H1 (cell line): ENCODE data around the gene GDPD3. TPM values are rescaled to one million over a fixed set of nuclear protein-coding genes. Genes with fewer than 3 reads are reported as not detected.
A peak's percentile ranks its signal among the peaks of the same experiment; 100 is the strongest.

ENCODE experiments used
- CTCF ChIA-PET: fragments of 300-600 bp; sonication (Branson Sonifier 250); formaldehyde crosslinking; loops from one replicate; lab custom pipeline; 2021; ENCODE audit not compliant: partially characterized antibody; lab: Charles Lee
- POLR2A ChIA-PET: fragments of 300-600 bp; sonication (Branson Sonifier 250); formaldehyde crosslinking; loops from one replicate; lab custom pipeline; 2021; ENCODE audit warnings: inconsistent platforms; ENCODE audit not compliant: partially characterized antibody; lab: Charles Lee
- DNase-seq, 2 experiments: peaks; one replicate each; pipeline versions ENCODE4 v3.0.0 to v3.0.0-alpha.2; 2010 to 2022; ENCODE audit warnings: low spot score in 2 of 2, low read depth in 1 of 2, mixed read lengths in 1 of 2
- FAIRE-seq: peaks from 2 replicates; lab custom pipeline; 2011; peaks lifted over from hg19 to GRCh38; lab: Jason Lieb, UNC
- H2AFZ ChIP-seq: 2 replicates; pipeline ENCODE4 v1.8.1; 2012; ENCODE audit warnings: low read length, inconsistent platforms
- H2AK5ac ChIP-seq: 2 replicates; pipeline ENCODE4 v1.6.1; 2013; ENCODE audit warnings: low read depth, low read length
- H2BK120ac ChIP-seq: replicated peaks from 2 replicates; pipeline ENCODE3; 2013; ENCODE audit warnings: low read depth, low read length, inconsistent platforms
- H2BK12ac ChIP-seq: 2 replicates; pipeline ENCODE4 v1.6.1; 2013; ENCODE audit warnings: low read depth, low read length
- H2BK15ac ChIP-seq: 2 replicates; pipeline ENCODE4 v1.6.1; 2013; ENCODE audit warnings: low read length
- H2BK20ac ChIP-seq: 2 replicates; pipeline ENCODE4 v1.6.1; 2013; ENCODE audit warnings: low read length
- H2BK5ac ChIP-seq: 2 replicates; pipeline ENCODE4 v1.6.1; 2013; ENCODE audit warnings: low read depth, low read length
- H3K14ac ChIP-seq: 2 replicates; pipeline ENCODE4 v1.6.1; 2013; ENCODE audit warnings: inconsistent platforms; ENCODE audit not compliant: insufficient read length
- H3K18ac ChIP-seq: 2 replicates; pipeline ENCODE4 v1.6.1; 2013; ENCODE audit warnings: low read length; ENCODE audit errors: extremely low read depth
- H3K23ac ChIP-seq: 2 replicates; pipeline ENCODE4 v1.6.1; 2013; ENCODE audit warnings: inconsistent platforms; ENCODE audit not compliant: insufficient read length
- H3K23me2 ChIP-seq: 2 replicates; pipeline ENCODE4 v1.6.1; 2013; ENCODE audit warnings: low read depth, low read length
- H3K27ac ChIP-seq: 2 replicates; pipeline ENCODE4 v1.6.1; 2011; ENCODE audit warnings: low read depth, low read length, inconsistent platforms
- H3K27me3 ChIP-seq, 4 experiments: replicated peaks in 1 of 4; 1 replicate in 1 of 4; 2 replicates in 3 of 4; pipeline versions ENCODE4 v1.6.1 to v1.8.1; 2011 to 2013; ENCODE audit warnings: low read length in 3 of 4, mild to moderate bottlenecking in 3 of 4, inconsistent platforms in 2 of 4, mixed read lengths in 2 of 4, moderate library complexity in 1 of 4; ENCODE audit not compliant: control insufficient read depth in 3 of 4, insufficient read depth in 3 of 4; ENCODE audit errors: extremely low read depth in 1 of 4
- H3K36me3 ChIP-seq, 4 experiments: 2 replicates each; pipeline versions ENCODE4 v1.6.1 to v1.8.1; 2011 to 2013; ENCODE audit warnings: mild to moderate bottlenecking in 4 of 4, low read length in 3 of 4, moderate library complexity in 2 of 4, control low read depth in 1 of 4, inconsistent platforms in 1 of 4; ENCODE audit not compliant: insufficient read depth in 4 of 4, control insufficient read depth in 2 of 4
- H3K4ac ChIP-seq: replicated peaks from 2 replicates; pipeline ENCODE3; 2013; ENCODE audit warnings: low read length, low read depth, mixed read lengths, inconsistent platforms; ENCODE audit not compliant: insufficient read length
- H3K4me1 ChIP-seq, 4 experiments: replicated peaks in 1 of 4; 1 replicate in 1 of 4; 2 replicates in 3 of 4; pipeline versions ENCODE4 v1.6.1 to v1.8.1; 2011 to 2013; ENCODE audit warnings: low read length in 3 of 4, inconsistent platforms in 2 of 4, mixed read lengths in 1 of 4; ENCODE audit not compliant: insufficient read depth in 4 of 4, control insufficient read depth in 3 of 4
- H3K4me2 ChIP-seq, 2 experiments: 2 replicates each; pipeline versions ENCODE4 v1.6.1 to v1.8.1; 2011 to 2013; ENCODE audit warnings: low read depth in 2 of 2, low read length in 2 of 2, control low read depth in 1 of 2, inconsistent platforms in 1 of 2, mild to moderate bottlenecking in 1 of 2; ENCODE audit not compliant: insufficient read depth in 1 of 2
- H3K4me3 ChIP-seq, 4 experiments: fragments of 200-600, 300-600 bp in 1 of 4; sonication (generic), shearing (Covaris generic), sonication (Bioruptor Twin) in 1 of 4; 2 replicates each; pipeline versions ENCODE4 v1.5.1 to v1.8.1; 2011 to 2016; ENCODE audit warnings: low read length in 4 of 4, low read depth in 3 of 4, control low read depth in 2 of 4, inconsistent platforms in 2 of 4, mild to moderate bottlenecking in 2 of 4, mixed read lengths in 1 of 4, moderate library complexity in 1 of 4; ENCODE audit not compliant: insufficient read depth in 2 of 4; ENCODE audit errors: extremely low read depth in 1 of 4
- H3K56ac ChIP-seq: replicated peaks from 2 replicates; pipeline ENCODE3; 2013; ENCODE audit warnings: low read depth, mild to moderate bottlenecking, mixed read lengths, low read length, inconsistent platforms; ENCODE audit not compliant: insufficient read length
- H3K79me1 ChIP-seq: 2 replicates; pipeline ENCODE4 v1.6.1; 2013; ENCODE audit warnings: low read depth, low read length, control low read depth
- H3K79me2 ChIP-seq, 2 experiments: 2 replicates each; pipeline versions ENCODE4 v1.6.1 to v1.8.1; 2012 to 2013; ENCODE audit warnings: low read length in 2 of 2, mild to moderate bottlenecking in 2 of 2, inconsistent platforms in 1 of 2; ENCODE audit not compliant: insufficient read depth in 2 of 2, control insufficient read depth in 1 of 2
- H3K9ac ChIP-seq, 4 experiments: replicated peaks in 1 of 4; 1 replicate in 1 of 4; 2 replicates in 3 of 4; pipeline versions ENCODE4 v1.6.1 to v1.8.1; 2011 to 2013; ENCODE audit warnings: low read depth in 3 of 4, low read length in 3 of 4, control low read depth in 2 of 4, mild to moderate bottlenecking in 2 of 4, moderate library complexity in 2 of 4, inconsistent platforms in 1 of 4; ENCODE audit errors: extremely low read depth in 1 of 4
- H3K9me3 ChIP-seq, 2 experiments: 2 replicates each; pipeline versions ENCODE4 v1.6.1 to v1.8.1; 2012 to 2013; ENCODE audit warnings: mild to moderate bottlenecking in 2 of 2, moderate library complexity in 2 of 2, control low read depth in 1 of 2, inconsistent platforms in 1 of 2, low read depth in 1 of 2, low read length in 1 of 2, mixed read lengths in 1 of 2; ENCODE audit not compliant: insufficient read depth in 2 of 2
- H4K20me1 ChIP-seq, 2 experiments: replicated peaks in 1 of 2; 2 replicates each; pipeline versions ENCODE3 to v1.8.1; 2011 to 2013; ENCODE audit warnings: inconsistent platforms in 2 of 2, low read length in 2 of 2, mild to moderate bottlenecking in 1 of 2; ENCODE audit not compliant: insufficient read depth in 2 of 2, control insufficient read depth in 1 of 2
- H4K5ac ChIP-seq: 2 replicates; pipeline ENCODE4 v1.6.1; 2013; ENCODE audit warnings: low read length, low read depth, mixed read lengths, inconsistent platforms; ENCODE audit not compliant: insufficient read length
- H4K8ac ChIP-seq: 2 replicates; pipeline ENCODE4 v1.8.0; 2013; ENCODE audit warnings: mild to moderate bottlenecking, moderate library complexity, low read length, inconsistent platforms; ENCODE audit not compliant: insufficient read depth; ENCODE audit errors: extremely low read depth
- H4K91ac ChIP-seq: replicated peaks from 2 replicates; pipeline ENCODE3; 2013; ENCODE audit warnings: low read length, mixed read lengths, inconsistent platforms; ENCODE audit not compliant: insufficient read length
- NRF1 ChIP-seq: IDR thresholded peaks from 2 replicates; pipeline ENCODE4 v1.6.1; 2011; ENCODE audit warnings: mild to moderate bottlenecking, low read depth, low read length, improper control_type of control experiment
- TAF1 ChIP-seq: IDR thresholded peaks from 2 replicates; pipeline ENCODE4 v1.6.1; 2011; ENCODE audit warnings: mild to moderate bottlenecking, low read depth, low read length
- YY1 ChIP-seq: IDR thresholded peaks from 2 replicates; pipeline ENCODE4 v1.6.1; 2011; ENCODE audit warnings: low read depth, mild to moderate bottlenecking, low read length
- WGBS, 2 experiments: shearing (Covaris generic) in 1 of 2; methylation state at CpG; one replicate each; pipeline versions ENCODE4 v1.1.6 to v1.1.7; 2013 to 2015; ENCODE audit warnings: low lambda C conversion rate in 2 of 2, mixed read lengths in 2 of 2, inconsistent platforms in 1 of 2, low coverage in 1 of 2, missing lambda C conversion rate in 1 of 2; ENCODE audit not compliant: insufficient replicate concordance in 2 of 2, insufficient coverage in 1 of 2, insufficient read length in 1 of 2; ENCODE audit errors: extremely low coverage in 1 of 2, missing lambda C conversion rate in 1 of 2; 5-methylcytosine and 5-hydroxymethylcytosine counted together
- polyA plus RNA-seq, 7 experiments: library from polyadenylated mRNA; depleted of rRNA in 3 of 7; stranded (reverse) in 5 of 7; unstranded in 2 of 7; fragments of >200 nt in 5 of 7; fragments of 200-250 nt in 2 of 7; gene quantifications; 1 replicate in 5 of 7; 2 replicates in 1 of 7; 4 replicates in 1 of 7; pipeline versions ENCODE4 v1.2.1 to v1.2.3, GENCODE V29; 2011 to 2013; ENCODE audit warnings: missing spikeins in 2 of 7, mixed read lengths in 2 of 7
- total RNA-seq: library from RNA; stranded (reverse); fragmentation: NEBNext Ultra II Directional; extraction: Animal tissue kit (Norgen Biotek cat#: 25700); gene quantifications from 2 replicates; pipeline ENCODE4 v1.2.1, GENCODE V29; 2021

GDPD3 gene
- total and polyA plus RNA-seq, 2 of the 8 experiments (the other 6 are each of a cell fraction or from before 2014, with no cell fraction given): 0.20 TPM; not detected in 1

- Histone ChIP-seq H4K20me1 (peaks cover 10 to 31% of the 10 kb centered on the region in 2 experiments), H3K4ac (peak overlapping the region; percentile 80), H3K27me3 (no peaks in the 10 kb centered on the region), H2BK120ac (peak overlapping the region; percentile 91), H2BK12ac (0 out of 2 replicates have a peak overlapping the region, but pooled peaks have one; percentile 92), H3K23ac (no peak overlapping the region), H3K36me3 (peaks cover 12 to 27% (median 26%) of the 10 kb centered on the region in 4 experiments), H3K18ac (peak overlapping the region; percentile 100), H4K5ac (peak overlapping the region; percentile 100), H3K4me1 (peaks cover 6 to 27% (median 15%) of the 10 kb centered on the region in 4 experiments), H4K8ac (peak overlapping the region; percentile 45), H2BK15ac (no peak overlapping the region), H3K56ac (peak overlapping the region; percentile 96), H3K4me2 (peak overlapping the region; percentile 73 to 81), H3K79me2 (peaks cover 15 to 30% of the 10 kb centered on the region in 2 experiments), H3K27ac (peak overlapping the region; percentile 84), H3K23me2 (peaks cover 18% of the 10 kb centered on the region), H2AFZ (no peak overlapping the region), H3K79me1 (peaks cover 9% of the 10 kb centered on the region; the same call in 1 of the 2 replicates), H3K9ac (peak overlapping the region; percentile 59 to 77 (median 74)), H3K4me3 (peak overlapping the region; percentile 71 to 92 (median 88)), H4K91ac (peak overlapping the region; percentile 73), H2BK20ac (no peak overlapping the region), H2AK5ac (no peak overlapping the region), H3K9me3 (no peaks in the 10 kb centered on the region), H2BK5ac (peak overlapping the region; percentile 100), H3K14ac (no peak overlapping the region)
- WGBS, 2 experiments: 0% methylated on average over 10 of the region's 25 CpGs; no CpG with 5 or more reads in 1 of the 2 experiments
- POLR2A ChIA-PET: interaction anchor here (0.7 to 21.2 kb wide), 17 partner anchors 10 to 355 kb away, joined by 3 to 353 read pairs (median 5); partner anchors contain the start of genes CD2BP2, PPP4C, TAOK2 and TBX6
- no peak for DNase-seq
- CTCF ChIA-PET: interaction anchor here (0.6 to 7.3 kb wide), 5 partner anchors 7 to 28 kb away, joined by 3 to 51 read pairs (median 3); partner anchors contain the start of gene TBX6
- no peak for FAIRE-seq
- TF ChIP-seq NRF1: peak; percentile 81; the same call in 1 of the 2 replicates
- no peak for TF ChIP-seq YY1
- peak; percentile 53; the same call in 1 of the 2 replicates for TF ChIP-seq TAF1
Measured at GRCh38 chr16:30064729-30065101, 48.6 kb downstream of the GDPD3 start.
